Peyer's patch (tissue), 4 donors: ENCODE data around the gene RTP3. TPM values are rescaled to one million over a fixed set of nuclear protein-coding genes. Genes with fewer than 3 reads are reported as not detected.

Experiments used
- DNase-seq, 3 donors: peaks; one replicate each; pipeline ENCODE4 v3.0.0-alpha.2; 2017 to 2019
- H3K27ac ChIP-seq, 4 donors: fragments of 200-600 bp; sonication (generic); one replicate each; pipeline ENCODE4 v1.5.1; 2016 to 2019
- H3K27me3 ChIP-seq, 2 donors: fragments of 200-600 bp; sonication (generic); one replicate each; pipeline ENCODE4 v1.5.1; 2019
- H3K36me3 ChIP-seq, 3 donors: fragments of 200-600 bp; sonication (generic); one replicate each; pipeline ENCODE4 v1.5.1; 2016 to 2019
- H3K4me1 ChIP-seq, 4 donors: fragments of 200-600 bp; sonication (generic); one replicate each; pipeline ENCODE4 v1.5.1; 2016 to 2019
- H3K4me3 ChIP-seq, 4 donors: fragments of 200-600 bp; sonication (generic); 1 replicate in 3 of 4; 2 replicates in 1 of 4; pipeline ENCODE4 v1.5.1; 2016 to 2019; ENCODE audit warnings: mild to moderate bottlenecking in 1 of 4
- H3K9me3 ChIP-seq, 4 donors: fragments of 200-600 bp; sonication (generic); one replicate each; pipeline ENCODE4 v1.5.1; 2016 to 2019; ENCODE audit warnings: mild to moderate bottlenecking in 1 of 4
- POLR2A ChIP-seq, 2 donors: fragments of 450-650 bp; IDR thresholded peaks; one replicate each; pipeline ENCODE4 v1.5.1; 2017; ENCODE audit warnings: antibody characterized with exemption in 2 of 2, mild to moderate bottlenecking in 2 of 2, moderate library complexity in 2 of 2
- total RNA-seq, 4 donors: library from RNA; depleted of rRNA; stranded (reverse); fragments of >200 nt; gene quantifications; one replicate each; pipeline ENCODE4 v1.1.0, GENCODE V29; 2016
- TF ChIP-seq, protein P1 (sequence below), 6 experiments: fragments of 450-650 bp in 4 of 6; fragments of 200-600 bp in 2 of 6; sonication (generic) in 1 of 6; IDR thresholded peaks; one replicate each; pipeline ENCODE4 v1.5.1; 2017 to 2019; ENCODE audit warnings: antibody characterized with exemption in 6 of 6, mild to moderate bottlenecking in 3 of 6, moderate library complexity in 1 of 6

The RTP3 gene
- total RNA-seq, 4 donors from 2014 or later = not detected

DNA sequence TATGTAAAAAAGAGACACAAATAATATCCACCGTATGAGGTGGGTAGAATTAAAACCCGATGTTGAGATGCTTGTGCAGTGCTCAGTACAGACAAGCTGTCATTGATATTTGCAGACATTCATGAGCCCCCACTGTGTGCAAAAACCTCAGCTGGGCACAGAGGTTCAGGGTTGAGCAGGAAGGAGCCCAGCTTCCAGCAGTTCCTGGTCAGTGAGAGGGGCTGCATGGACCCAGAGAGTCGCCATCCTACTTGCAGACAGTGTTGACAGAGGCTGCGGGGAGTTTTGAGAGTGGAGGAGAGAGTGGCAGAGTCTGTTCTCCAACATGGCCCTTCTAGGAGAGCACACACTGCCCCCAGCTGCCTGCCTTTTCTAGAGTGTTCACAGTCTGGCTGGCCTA, 26.9 kb upstream of the RTP3 start:
- no peaks in the 10 kb centered on the region for H3K4me1 ChIP-seq
- no peak overlapping the region for H3K27ac ChIP-seq
- H3K36me3 ChIP-seq = no peaks in the 10 kb centered on the region
- TF ChIP-seq, protein P1, sequence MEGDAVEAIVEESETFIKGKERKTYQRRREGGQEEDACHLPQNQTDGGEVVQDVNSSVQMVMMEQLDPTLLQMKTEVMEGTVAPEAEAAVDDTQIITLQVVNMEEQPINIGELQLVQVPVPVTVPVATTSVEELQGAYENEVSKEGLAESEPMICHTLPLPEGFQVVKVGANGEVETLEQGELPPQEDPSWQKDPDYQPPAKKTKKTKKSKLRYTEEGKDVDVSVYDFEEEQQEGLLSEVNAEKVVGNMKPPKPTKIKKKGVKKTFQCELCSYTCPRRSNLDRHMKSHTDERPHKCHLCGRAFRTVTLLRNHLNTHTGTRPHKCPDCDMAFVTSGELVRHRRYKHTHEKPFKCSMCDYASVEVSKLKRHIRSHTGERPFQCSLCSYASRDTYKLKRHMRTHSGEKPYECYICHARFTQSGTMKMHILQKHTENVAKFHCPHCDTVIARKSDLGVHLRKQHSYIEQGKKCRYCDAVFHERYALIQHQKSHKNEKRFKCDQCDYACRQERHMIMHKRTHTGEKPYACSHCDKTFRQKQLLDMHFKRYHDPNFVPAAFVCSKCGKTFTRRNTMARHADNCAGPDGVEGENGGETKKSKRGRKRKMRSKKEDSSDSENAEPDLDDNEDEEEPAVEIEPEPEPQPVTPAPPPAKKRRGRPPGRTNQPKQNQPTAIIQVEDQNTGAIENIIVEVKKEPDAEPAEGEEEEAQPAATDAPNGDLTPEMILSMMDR (IDR thresholded peaks at IDR 0.05) = no peak
- no peaks in the 10 kb centered on the region for H3K27me3 ChIP-seq
- H3K9me3 ChIP-seq = no peaks in the 10 kb centered on the region
- H3K4me3 ChIP-seq = no peak overlapping the region
- no peak for DNase-seq

DNA sequence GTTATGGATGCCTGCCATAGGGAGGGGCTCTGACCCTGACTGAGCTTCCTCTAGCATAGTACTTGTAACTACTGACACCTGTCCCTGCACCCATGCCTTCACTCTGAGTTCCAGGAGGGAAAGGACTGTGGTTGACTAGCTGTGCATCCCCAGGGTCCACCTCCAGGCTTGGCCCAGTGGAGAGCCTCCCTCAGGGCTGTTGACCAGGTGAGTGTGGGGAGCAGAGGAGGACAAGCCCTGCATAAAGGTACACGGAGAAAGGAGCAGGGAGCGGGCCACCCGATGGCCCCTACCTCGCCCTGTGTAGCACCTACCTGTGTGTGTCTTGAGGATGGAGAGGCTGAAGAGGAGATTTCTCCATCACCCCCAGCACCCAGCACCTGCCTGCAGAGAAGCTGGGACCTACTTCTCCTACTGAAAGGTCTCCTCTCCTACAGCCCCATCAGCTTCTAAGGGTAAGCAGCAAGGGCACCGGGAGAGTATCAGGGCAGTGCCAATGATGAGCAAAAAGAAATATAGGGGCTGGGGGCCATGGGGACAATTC, 26.3 kb upstream of the RTP3 start:
- H3K27me3 ChIP-seq = no peaks in the 10 kb centered on the region
- no peak overlapping the region for H3K4me3 ChIP-seq
- H3K4me1 ChIP-seq = no peaks in the 10 kb centered on the region
- TF ChIP-seq POLR2A (IDR thresholded peaks at IDR 0.05) = no peak
- TF ChIP-seq, protein P1 (IDR thresholded peaks at IDR 0.05) = no peak
- no peaks in the 10 kb centered on the region for H3K9me3 ChIP-seq
- no peak for DNase-seq
- H3K27ac ChIP-seq = no peak overlapping the region
- no peaks in the 10 kb centered on the region for H3K36me3 ChIP-seq

DNA sequence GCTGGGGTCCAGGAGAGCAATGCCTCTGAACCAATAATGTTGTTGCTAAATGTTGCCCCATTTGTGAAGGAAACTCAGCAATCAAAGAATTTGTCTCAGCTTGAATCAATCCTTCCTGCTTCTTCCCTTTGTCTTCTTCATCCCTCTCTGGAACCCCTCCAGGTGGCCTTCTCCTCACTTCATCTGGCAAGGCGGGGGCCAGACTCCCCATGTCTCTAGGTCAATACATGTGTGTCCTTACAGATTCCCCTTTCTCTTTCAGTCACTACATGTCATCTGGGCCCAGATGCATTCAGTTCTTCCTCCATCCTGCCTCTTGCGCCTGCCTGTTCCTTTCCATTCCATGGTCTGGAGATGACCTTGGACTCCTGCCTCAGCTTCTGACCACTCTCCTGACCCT, 25.0 kb upstream of the RTP3 start:
- TF ChIP-seq POLR2A (IDR thresholded peaks at IDR 0.05) = no peak
- TF ChIP-seq, protein P1 (IDR thresholded peaks at IDR 0.05) = no peak
- Histone ChIP-seq H3K4me1 (no peaks in the 10 kb centered on the region), H3K27me3 (no peaks in the 10 kb centered on the region), H3K36me3 (no peaks in the 10 kb centered on the region), H3K4me3 (no peak overlapping the region), H3K9me3 (no peaks in the 10 kb centered on the region), H3K27ac (no peak overlapping the region)
- DNase-seq = no peak

DNA sequence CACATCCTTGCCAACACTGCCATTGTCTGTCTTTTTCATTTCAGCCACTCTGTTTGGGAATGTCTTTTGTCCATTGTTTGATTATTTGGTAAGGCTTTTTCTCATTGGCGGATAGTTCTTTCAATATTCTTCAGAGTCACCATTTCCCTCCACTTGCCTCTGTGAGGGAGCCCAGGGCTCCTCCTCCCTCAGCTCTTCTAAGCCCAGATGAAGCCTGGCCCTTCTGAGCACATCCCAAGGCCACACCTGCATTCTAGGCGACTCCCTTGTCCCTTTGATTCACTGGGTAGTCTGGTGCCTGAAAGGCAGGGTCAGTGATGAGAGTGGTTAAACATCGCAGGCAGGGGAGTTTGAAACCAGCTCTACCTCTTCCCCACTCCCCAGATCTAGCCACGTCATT, 20.6 kb upstream of the RTP3 start:
- H3K27me3 ChIP-seq = no peaks in the 10 kb centered on the region
- H3K36me3 ChIP-seq = no peaks in the 10 kb centered on the region
- TF ChIP-seq POLR2A (IDR thresholded peaks at IDR 0.05) = no peak
- TF ChIP-seq, protein P1 (IDR thresholded peaks at IDR 0.05) = no peak
- no peaks in the 10 kb centered on the region for H3K9me3 ChIP-seq
- DNase-seq = no peak
- no peak overlapping the region for H3K27ac ChIP-seq
- H3K4me1 ChIP-seq = no peaks in the 10 kb centered on the region
- no peak overlapping the region for H3K4me3 ChIP-seq

DNA sequence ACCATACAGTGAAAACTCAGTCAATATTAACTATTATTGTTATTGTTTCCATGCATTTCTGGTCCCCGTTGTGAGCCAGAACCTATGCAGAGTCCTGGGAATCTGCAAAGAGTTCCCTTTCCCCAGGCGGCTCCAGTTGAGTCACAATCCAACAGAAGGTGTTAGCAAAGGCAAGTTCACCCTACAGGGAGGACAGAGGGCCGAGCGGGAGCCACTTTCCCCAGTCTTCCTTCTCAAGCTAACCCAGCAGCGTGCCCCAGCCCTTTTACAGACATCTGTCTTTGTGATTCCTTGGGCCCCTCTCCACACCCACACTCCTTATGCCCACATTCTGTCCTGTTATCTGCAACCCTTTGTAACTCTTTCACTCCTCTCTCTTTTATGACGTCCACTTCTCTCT, 20.0 kb upstream of the RTP3 start:
- no peaks in the 10 kb centered on the region for H3K27me3 ChIP-seq
- H3K9me3 ChIP-seq = no peaks in the 10 kb centered on the region
- TF ChIP-seq, protein P1 (IDR thresholded peaks at IDR 0.05) = no peak
- TF ChIP-seq POLR2A (IDR thresholded peaks at IDR 0.05) = no peak
- no peak overlapping the region for H3K27ac ChIP-seq
- no peak for DNase-seq
- no peaks in the 10 kb centered on the region for H3K36me3 ChIP-seq
- no peaks in the 10 kb centered on the region for H3K4me1 ChIP-seq
- no peak overlapping the region for H3K4me3 ChIP-seq

DNA sequence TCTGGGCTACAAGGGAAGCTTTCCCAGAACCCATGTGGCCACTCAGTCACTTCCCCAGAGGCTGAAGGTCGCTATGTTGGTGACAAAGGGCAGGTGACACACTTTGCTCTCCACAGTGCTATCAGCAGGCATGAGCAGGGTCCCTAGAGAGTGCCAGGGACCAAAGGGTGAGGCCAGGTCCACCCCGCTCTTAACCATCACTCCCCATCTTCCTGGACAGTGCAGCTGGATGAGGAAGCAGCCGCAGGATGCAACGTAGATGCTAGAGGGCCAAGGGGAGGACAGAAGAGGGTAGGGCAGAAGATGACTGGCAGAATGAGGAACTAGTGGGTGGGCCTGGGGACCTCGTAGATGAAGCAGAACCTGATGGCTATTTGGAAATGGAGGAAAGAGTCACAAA, 19.4 kb upstream of the RTP3 start:
- Histone ChIP-seq H3K36me3 (no peaks in the 10 kb centered on the region), H3K4me1 (no peaks in the 10 kb centered on the region), H3K9me3 (no peaks in the 10 kb centered on the region), H3K27ac (no peak overlapping the region), H3K27me3 (no peaks in the 10 kb centered on the region), H3K4me3 (no peak overlapping the region)
- TF ChIP-seq, protein P1 (IDR thresholded peaks at IDR 0.05) = no peak
- TF ChIP-seq POLR2A (IDR thresholded peaks at IDR 0.05) = no peak
- DNase-seq = no peak
